Uterus (tissue), 2 donors: Measurements from ENCODE around the gene SHFL.

Experiments
- CTCF ChIP-seq, 4 experiments: fragments of 200-600 bp in 2 of 4; fragments of 450-650 bp in 2 of 4; sonication (generic) in 2 of 4; IDR thresholded peaks; one replicate each; pipeline ENCODE4 v1.5.1; 2016 to 2019; ENCODE audit warnings: antibody characterized with exemption in 4 of 4, mild to moderate bottlenecking in 2 of 4, moderate library complexity in 1 of 4
- POLR2A ChIP-seq, 2 donors: fragments of 450-650 bp; IDR thresholded peaks; one replicate each; pipeline ENCODE4 v1.6.1; 2016; ENCODE audit warnings: antibody characterized with exemption in 2 of 2, mild to moderate bottlenecking in 1 of 2, moderate library complexity in 1 of 2

GRCh38 chr19:10069046-10069445 is 17.1 kb upstream of the SHFL start:
- TF ChIP-seq CTCF (IDR thresholded peaks at IDR 0.05) (no peak), POLR2A (IDR thresholded peaks at IDR 0.05) (no peak)
